ENCODE results near the gene CCNH.

CCNH gene

GRCh38 chr5:87401626-87402025 is 11.1 kb downstream of the CCNH start:
- 0 out of 2 replicates have a peak, but pooled peaks cover 5% of the 10 kb centered on the region for H3K79me2 ChIP-seq (ENCODE audit: insufficient read depth, low read length)
- H3K36me3 ChIP-seq (ENCODE audit: insufficient read depth, low read length) = peaks cover 93% of the 10 kb centered on the region
- H4K20me1 ChIP-seq (ENCODE audit: insufficient read depth, low read length) = peaks cover 13% of the 10 kb centered on the region

GRCh38 chr5:87400305-87400899 is 12.3 kb downstream of the CCNH start:
- DNase-seq (no peak), ATAC-seq (ENCODE audit: insufficient read depth, low read depth) (peak; percentile 82)
- 0 out of 2 replicates have a peak, but pooled peaks cover 8% of the 10 kb centered on the region for H3K79me2 ChIP-seq (ENCODE audit: insufficient read depth, low read length)

More at GRCh38 chr5:87401626-87402025, 11.1 kb downstream of the CCNH start:
- ATAC-seq (ENCODE audit: insufficient read depth, low read depth) (no peak), DNase-seq (no peak)
- no peak overlapping the region for H3K27ac ChIP-seq (ENCODE audit: low read length)
- H2AFZ ChIP-seq (ENCODE audit: low read depth, low read length) = no peak overlapping the region
- H3K4me3 ChIP-seq (ENCODE audit: low read depth in 1 of 2, low read length in 2 of 2) = no peak overlapping the region
- H3K4me1 ChIP-seq (ENCODE audit: insufficient read depth, low read length) = no peaks in the 10 kb centered on the region
- TF ChIP-seq CTCF (IDR thresholded peaks at IDR 0.05; ENCODE audit: borderline replicate concordance, extremely low read depth, low read length, poor library complexity, severe bottlenecking) = no peak
- TF ChIP-seq EZH2 (IDR thresholded peaks at IDR 0.05; ENCODE audit: borderline replicate concordance, low read depth, low read length, severe bottlenecking) = no peak
- no peak overlapping the region for H3K4me2 ChIP-seq (ENCODE audit: insufficient read depth, low read length)
- H3K27me3 ChIP-seq (ENCODE audit: insufficient read depth, low read length, poor library complexity) = no peaks in the 10 kb centered on the region
- no peak overlapping the region for H3K9ac ChIP-seq (ENCODE audit: low read depth, low read length)
- no peaks in the 10 kb centered on the region for H3K9me3 ChIP-seq (ENCODE audit: insufficient read depth, low read length, severe bottlenecking)

DNA sequence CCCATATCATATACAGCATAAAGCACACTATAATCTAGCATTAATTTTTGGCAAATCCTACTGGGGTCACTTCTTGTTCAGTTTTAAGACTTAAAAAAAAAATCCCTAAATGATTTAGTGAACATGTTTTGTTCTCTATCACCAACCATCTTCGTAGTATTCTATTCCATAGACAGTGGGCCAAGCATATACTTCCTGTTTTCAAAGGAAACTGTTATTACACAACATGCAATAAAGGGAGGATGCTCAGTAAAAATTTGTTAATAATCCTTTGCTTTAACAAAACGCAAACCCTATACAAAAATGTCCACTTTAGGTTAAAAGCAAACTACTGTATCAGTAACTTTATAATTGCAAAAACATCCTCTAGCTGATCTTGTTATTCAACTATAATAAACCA is 13.0 kb downstream of the CCNH start:
- Histone ChIP-seq H3K4me1 (ENCODE audit: insufficient read depth, low read length) (no peaks in the 10 kb centered on the region), H3K79me2 (ENCODE audit: insufficient read depth, low read length) (0 out of 2 replicates have a peak, but pooled peaks cover 9% of the 10 kb centered on the region), H3K9ac (ENCODE audit: low read depth, low read length) (no peak overlapping the region), H3K36me3 (ENCODE audit: insufficient read depth, low read length) (peaks cover 92% of the 10 kb centered on the region), H3K4me2 (ENCODE audit: insufficient read depth, low read length) (no peak overlapping the region), H3K27me3 (ENCODE audit: insufficient read depth, low read length, poor library complexity) (no peaks in the 10 kb centered on the region), H3K27ac (ENCODE audit: low read length) (no peak overlapping the region), H3K4me3 (ENCODE audit: low read depth in 1 of 2, low read length in 2 of 2) (no peak overlapping the region), H2AFZ (ENCODE audit: low read depth, low read length) (no peak overlapping the region), H3K9me3 (ENCODE audit: insufficient read depth, low read length, severe bottlenecking) (no peaks in the 10 kb centered on the region), H4K20me1 (ENCODE audit: insufficient read depth, low read length) (peaks cover 12% of the 10 kb centered on the region)
- ATAC-seq (ENCODE audit: insufficient read depth, low read depth) = no peak
- TF ChIP-seq CTCF (IDR thresholded peaks at IDR 0.05; ENCODE audit: borderline replicate concordance, extremely low read depth, low read length, poor library complexity, severe bottlenecking) = no peak
- TF ChIP-seq EZH2 (IDR thresholded peaks at IDR 0.05; ENCODE audit: borderline replicate concordance, low read depth, low read length, severe bottlenecking) = no peak
- DNase-seq = no peak

More at GRCh38 chr5:87400305-87400899, 12.3 kb downstream of the CCNH start:
- peaks cover 12% of the 10 kb centered on the region for H4K20me1 ChIP-seq (ENCODE audit: insufficient read depth, low read length)
- H3K9ac ChIP-seq (ENCODE audit: low read depth, low read length) = no peak overlapping the region
- H3K36me3 ChIP-seq (ENCODE audit: insufficient read depth, low read length) = peaks cover 92% of the 10 kb centered on the region
- H3K9me3 ChIP-seq (ENCODE audit: insufficient read depth, low read length, severe bottlenecking) = no peaks in the 10 kb centered on the region
- no peaks in the 10 kb centered on the region for H3K27me3 ChIP-seq (ENCODE audit: insufficient read depth, low read length, poor library complexity)
- H3K4me1 ChIP-seq (ENCODE audit: insufficient read depth, low read length) = no peaks in the 10 kb centered on the region
- no peak overlapping the region for H3K27ac ChIP-seq (ENCODE audit: low read length)
- no peak for TF ChIP-seq EZH2 (IDR thresholded peaks at IDR 0.05; ENCODE audit: borderline replicate concordance, low read depth, low read length, severe bottlenecking)
- TF ChIP-seq CTCF (IDR thresholded peaks at IDR 0.05; ENCODE audit: borderline replicate concordance, extremely low read depth, low read length, poor library complexity, severe bottlenecking) = peak; percentile 76
- H2AFZ ChIP-seq (ENCODE audit: low read depth, low read length) = no peak overlapping the region
- H3K4me3 ChIP-seq (ENCODE audit: low read depth in 1 of 2, low read length in 2 of 2) = no peak overlapping the region
- H3K4me2 ChIP-seq (ENCODE audit: insufficient read depth, low read length) = no peak overlapping the region

All from DND-41 (cell line).